Measurements from ENCODE around the gene CTNNA1.

Gene CTNNA1

GRCh38 chr5:138975098-138975847 is 222.0 kb downstream of the CTNNA1 start (continued):
- no peak for TF ChIP-seq ZNF600 (tag by site-specific recombination; IDR thresholded peaks at IDR 0.05)

- Histone ChIP-seq H3K4me1 (ENCODE audit: control insufficient read depth, insufficient read depth, low read length) (no peaks in the 10 kb centered on the region), H3K4me3 (ENCODE audit: low read depth, low read length) (no peak overlapping the region), H3K27ac (ENCODE audit: extremely low read depth, low read depth, low read length) (no peak overlapping the region), H3K36me3 (ENCODE audit: control insufficient read depth in 2 of 2, insufficient read depth in 1 of 2, low read length in 2 of 2) (no peaks in the 10 kb centered on the region), H3K9me3 (ENCODE audit: control insufficient read depth, insufficient read depth, low read depth, low read length) (no peaks in the 10 kb centered on the region)
- CTCF ChIA-PET, result interaction anchor here (0.6 kb wide), 1 partner anchor 191 kb away, joined by 4 read pairs; no protein-coding TSS in a partner anchor
- POLR2A ChIA-PET, result no interaction called here
- TF ChIP-seq REST (tag by site-specific recombination; IDR thresholded peaks at IDR 0.05) (no peak), ZNF302 (tag by site-specific recombination; IDR thresholded peaks at IDR 0.05; ENCODE audit: low read depth) (no peak), BCL6B (tag by site-specific recombination; IDR thresholded peaks at IDR 0.05) (no peak), GLIS1 (tag by site-specific recombination; IDR thresholded peaks at IDR 0.05) (no peak), ZNF398 (tag by site-specific recombination; IDR thresholded peaks at IDR 0.05) (no peak), ZIC2 (tag by site-specific recombination; IDR thresholded peaks at IDR 0.05) (no peak), ZNF175 (tag by site-specific recombination; IDR thresholded peaks at IDR 0.05) (no peak), ZNF362 (tag by site-specific recombination; IDR thresholded peaks at IDR 0.05) (no peak), ZNF571 (tag by site-specific recombination; IDR thresholded peaks at IDR 0.05) (no peak), ZNF473 (tag by site-specific recombination; IDR thresholded peaks at IDR 0.05) (no peak), ZNF555 (tag by site-specific recombination; conservative IDR thresholded peaks at IDR 0.05) (no peak), PRDM10 (tag by site-specific recombination; IDR thresholded peaks at IDR 0.05) (no peak), EGR2 (tag by site-specific recombination; IDR thresholded peaks at IDR 0.05; ENCODE audit: low read depth) (no peak), ZNF146 (tag by site-specific recombination; IDR thresholded peaks at IDR 0.05) (no peak), ZNF776 (tag by site-specific recombination; IDR thresholded peaks at IDR 0.05; ENCODE audit: borderline replicate concordance) (no peak), ZNF785 (tag by site-specific recombination; IDR thresholded peaks at IDR 0.05) (no peak), ZNF132 (tag by site-specific recombination; IDR thresholded peaks at IDR 0.05; ENCODE audit: borderline replicate concordance) (no peak), TSHZ1 (tag by site-specific recombination; IDR thresholded peaks at IDR 0.05; ENCODE audit: borderline replicate concordance) (no peak), ZNF596 (tag by site-specific recombination; IDR thresholded peaks at IDR 0.05) (no peak), ZNF112 (tag by site-specific recombination; IDR thresholded peaks at IDR 0.05) (no peak)
Observed at GRCh38 chr5:138978080-138978479, 224.9 kb downstream of the CTNNA1 start.

Data from HEK293 (cell line).